Right atrium auricular region (tissue), 2 donors: Measurements from ENCODE around the gene SLC41A2. TPM values are rescaled to one million over a fixed set of nuclear protein-coding genes. Genes with fewer than 3 reads are reported as not detected.
"Not testable (repeated sequence)": the region's sequence is repeated elsewhere in the genome, so short reads cannot be mapped to it uniquely, and the experiment has no call there.

Experiments used
- DNase-seq: peaks from one replicate; pipeline ENCODE4 v3.0.0-alpha.2; 2019; ENCODE audit warnings: low spot score
- H3K27ac ChIP-seq, 2 donors: fragments of 200-600 bp; sonication (generic); 1 replicate in 1 of 2; 2 replicates in 1 of 2; pipeline ENCODE4 v1.5.1; 2016 to 2019
- H3K27me3 ChIP-seq, 2 donors: fragments of 200-600 bp; sonication (generic); one replicate each; pipeline versions ENCODE4 v1.5.1 to v1.6.0; 2017 to 2019
- H3K36me3 ChIP-seq: fragments of 200-600 bp; sonication (generic); one replicate; pipeline ENCODE4 v1.5.1; 2016
- H3K4me1 ChIP-seq, 2 donors: fragments of 200-600 bp; sonication (generic); one replicate each; pipeline versions ENCODE4 v1.5.1 to v1.6.0; 2017 to 2019
- H3K4me3 ChIP-seq, 2 donors: fragments of 200-600 bp; sonication (generic); 1 replicate in 1 of 2; 2 replicates in 1 of 2; pipeline ENCODE4 v1.5.1; 2017 to 2019; ENCODE audit warnings: mild to moderate bottlenecking in 1 of 2, moderate library complexity in 1 of 2
- H3K9me3 ChIP-seq, 2 donors: fragments of 200-600 bp; sonication (generic); one replicate each; pipeline ENCODE4 v1.5.1; 2019
- total RNA-seq, 2 donors: library from RNA; depleted of rRNA; stranded (reverse); fragments of >200 nt; gene quantifications; one replicate each; pipeline ENCODE4 v1.1.0, GENCODE V29; 2016
- TF ChIP-seq, protein P1 (sequence below), 2 donors: fragments of 200-600 bp; sonication (generic); IDR thresholded peaks; one replicate each; pipeline ENCODE4 v1.5.1; 2019; ENCODE audit warnings: antibody characterized with exemption in 2 of 2

SLC41A2 gene
- total RNA-seq, 2 donors from 2014 or later, result 12.0 to 17.5 TPM

DNA sequence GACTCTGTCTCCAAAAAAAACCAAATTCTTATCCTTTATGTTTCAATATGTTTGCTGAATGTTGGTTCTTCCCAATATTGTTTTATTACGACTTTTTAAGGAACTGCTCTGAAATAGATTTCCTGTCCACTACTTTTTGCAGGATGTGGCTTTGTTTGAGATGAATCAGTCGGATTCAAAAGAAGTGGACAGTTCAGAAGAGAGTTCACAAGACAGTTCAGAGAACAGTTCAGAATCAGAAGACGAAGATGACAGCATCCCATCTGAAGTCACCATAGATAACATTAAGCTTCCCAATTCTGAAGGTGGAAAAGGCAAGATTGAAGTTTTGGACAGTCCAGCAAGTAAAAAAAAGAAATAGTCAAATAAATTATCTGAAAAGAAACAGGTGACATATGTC lies 36.2 kb upstream of the SLC41A2 start:
- Histone ChIP-seq H3K27ac (no peak overlapping the region), H3K9me3 (no peaks in the 10 kb centered on the region), H3K27me3 (no peaks in the 10 kb centered on the region), H3K4me3 (no peak overlapping the region), H3K36me3 (peaks cover 30% of the 10 kb centered on the region), H3K4me1 (no peaks in the 10 kb centered on the region)
- DNase-seq, result no peak
- TF ChIP-seq, protein P1, sequence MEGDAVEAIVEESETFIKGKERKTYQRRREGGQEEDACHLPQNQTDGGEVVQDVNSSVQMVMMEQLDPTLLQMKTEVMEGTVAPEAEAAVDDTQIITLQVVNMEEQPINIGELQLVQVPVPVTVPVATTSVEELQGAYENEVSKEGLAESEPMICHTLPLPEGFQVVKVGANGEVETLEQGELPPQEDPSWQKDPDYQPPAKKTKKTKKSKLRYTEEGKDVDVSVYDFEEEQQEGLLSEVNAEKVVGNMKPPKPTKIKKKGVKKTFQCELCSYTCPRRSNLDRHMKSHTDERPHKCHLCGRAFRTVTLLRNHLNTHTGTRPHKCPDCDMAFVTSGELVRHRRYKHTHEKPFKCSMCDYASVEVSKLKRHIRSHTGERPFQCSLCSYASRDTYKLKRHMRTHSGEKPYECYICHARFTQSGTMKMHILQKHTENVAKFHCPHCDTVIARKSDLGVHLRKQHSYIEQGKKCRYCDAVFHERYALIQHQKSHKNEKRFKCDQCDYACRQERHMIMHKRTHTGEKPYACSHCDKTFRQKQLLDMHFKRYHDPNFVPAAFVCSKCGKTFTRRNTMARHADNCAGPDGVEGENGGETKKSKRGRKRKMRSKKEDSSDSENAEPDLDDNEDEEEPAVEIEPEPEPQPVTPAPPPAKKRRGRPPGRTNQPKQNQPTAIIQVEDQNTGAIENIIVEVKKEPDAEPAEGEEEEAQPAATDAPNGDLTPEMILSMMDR (IDR thresholded peaks at IDR 0.05), result no peak

DNA sequence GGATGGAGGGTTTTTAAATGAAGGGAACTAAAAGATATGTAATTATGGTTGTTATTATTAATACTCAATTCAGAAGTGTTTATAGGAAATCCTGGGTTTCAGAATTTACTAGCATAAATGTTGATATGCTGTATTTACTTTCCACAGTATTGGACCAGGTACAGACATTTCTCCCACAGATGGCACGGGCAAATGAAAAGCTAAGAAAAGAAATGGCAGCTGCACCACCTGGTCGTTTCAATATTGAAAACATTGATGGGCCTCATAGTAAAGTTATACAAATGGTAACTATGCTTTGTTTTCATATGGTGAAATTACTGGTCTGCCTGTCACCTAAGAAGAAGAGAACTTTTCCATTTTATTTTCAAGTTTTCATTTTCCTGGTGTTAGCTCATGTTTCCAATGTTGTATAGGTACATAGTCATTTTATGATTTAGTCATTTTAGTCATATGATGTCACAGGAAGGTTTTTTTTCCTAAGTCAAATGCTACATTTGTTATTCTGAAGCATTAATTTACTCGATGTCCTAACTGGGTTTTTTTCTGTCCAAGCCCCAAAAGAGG lies 33.6 kb upstream of the SLC41A2 start:
- Histone ChIP-seq H3K4me1 (peaks cover 0 to 12% of the 10 kb centered on the region in 2 donors), H3K36me3 (peaks cover 29% of the 10 kb centered on the region), H3K9me3 (no peaks in the 10 kb centered on the region), H3K27ac (no peak overlapping the region), H3K4me3 (no peak overlapping the region), H3K27me3 (no peaks in the 10 kb centered on the region)
- DNase-seq, result no peak
- TF ChIP-seq, protein P1 (IDR thresholded peaks at IDR 0.05), result no peak

DNA sequence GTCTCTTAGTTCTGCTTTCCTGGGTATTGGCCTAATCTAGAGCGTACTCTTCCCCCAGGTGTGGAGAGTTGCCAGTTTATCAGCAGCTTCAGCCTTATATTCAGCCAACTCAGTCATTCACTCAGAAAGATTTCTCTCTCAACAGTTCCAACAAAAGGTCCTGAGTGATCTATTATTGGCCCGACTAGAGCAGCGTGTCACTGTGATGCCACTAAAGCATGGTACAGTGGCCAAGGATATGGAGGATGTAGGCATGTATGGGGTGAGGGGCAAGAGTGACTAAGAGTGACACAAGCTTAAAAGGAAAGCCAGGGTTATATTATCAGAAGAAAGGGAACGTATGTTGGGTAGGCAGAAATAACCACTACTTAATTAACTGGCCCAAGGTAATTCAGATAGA lies 32.9 kb upstream of the SLC41A2 start:
- H3K4me3 ChIP-seq, result no peak overlapping the region
- H3K9me3 ChIP-seq, result no peaks in the 10 kb centered on the region
- H3K27me3 ChIP-seq, result no peaks in the 10 kb centered on the region
- DNase-seq, result no peak
- H3K4me1 ChIP-seq, result peaks cover 0 to 13% of the 10 kb centered on the region in 2 donors
- H3K36me3 ChIP-seq, result peaks cover 22% of the 10 kb centered on the region
- no peak overlapping the region for H3K27ac ChIP-seq
- TF ChIP-seq, protein P1 (IDR thresholded peaks at IDR 0.05), result no peak

DNA sequence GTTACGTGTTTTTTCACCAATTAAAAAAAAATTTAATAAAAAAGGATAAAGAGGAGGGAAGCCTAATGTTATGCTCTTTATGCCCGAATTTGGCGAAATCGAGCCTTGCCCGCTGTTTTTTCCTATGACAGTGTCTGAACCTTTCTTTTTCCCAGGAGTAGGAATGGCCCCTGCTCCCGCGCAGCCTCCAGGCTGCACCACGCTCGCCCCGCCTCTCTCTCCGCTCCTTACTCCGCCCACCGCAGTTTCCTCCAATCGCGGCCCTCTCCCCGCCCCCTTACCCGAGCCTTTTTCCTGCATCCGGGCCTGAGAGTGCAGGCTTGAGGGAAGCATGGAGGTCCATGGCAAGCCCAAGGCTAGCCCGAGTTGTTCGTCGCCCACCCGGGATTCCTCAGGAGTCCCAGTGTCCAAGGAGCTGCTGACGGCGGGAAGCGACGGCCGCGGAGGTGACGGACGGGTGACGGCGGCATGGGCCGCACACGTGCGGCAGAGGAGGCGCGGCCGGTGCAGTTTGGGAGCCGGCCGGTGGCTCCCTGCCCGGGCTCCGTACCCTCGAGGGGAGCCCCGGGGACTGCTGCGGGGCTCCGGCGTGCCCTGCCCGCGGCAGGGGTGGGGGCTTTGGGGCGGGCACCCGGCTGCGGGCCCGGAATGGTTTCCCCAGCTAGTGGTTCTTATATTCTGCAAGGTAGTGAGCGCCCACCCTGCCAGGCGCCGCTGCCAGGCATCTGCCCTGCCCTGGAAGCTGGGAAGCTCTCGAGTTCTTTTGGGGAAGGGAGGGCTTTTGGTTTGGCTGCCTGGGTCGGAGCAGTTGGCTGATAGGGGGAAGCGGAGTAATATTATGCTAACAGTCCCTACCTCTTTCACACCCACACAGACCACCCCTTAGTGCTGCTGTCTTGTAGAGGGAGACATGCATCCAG lies 28.2 kb upstream of the SLC41A2 start, which contains the start of gene NOPCHAP1:
TSS of gene NOPCHAP1 (plus strand) at position 295 of the 920 bp plus-strand sequence. CDS start at position 332, 37 bp downstream.
- Histone ChIP-seq H3K9me3 (no peaks in the 10 kb centered on the region), H3K36me3 (no peaks in the 10 kb centered on the region), H3K27me3 (no peaks in the 10 kb centered on the region), H3K4me1 (peaks cover 0 to 17% of the 10 kb centered on the region in 2 donors), H3K4me3 (peak within 1 kb of the TSS; percentile 85 to 96), H3K27ac (peak within 1 kb of the TSS; percentile 72 to 77)
- TF ChIP-seq, protein P1 (IDR thresholded peaks at IDR 0.05), result no peak
- peak; percentile 93 for DNase-seq

DNA sequence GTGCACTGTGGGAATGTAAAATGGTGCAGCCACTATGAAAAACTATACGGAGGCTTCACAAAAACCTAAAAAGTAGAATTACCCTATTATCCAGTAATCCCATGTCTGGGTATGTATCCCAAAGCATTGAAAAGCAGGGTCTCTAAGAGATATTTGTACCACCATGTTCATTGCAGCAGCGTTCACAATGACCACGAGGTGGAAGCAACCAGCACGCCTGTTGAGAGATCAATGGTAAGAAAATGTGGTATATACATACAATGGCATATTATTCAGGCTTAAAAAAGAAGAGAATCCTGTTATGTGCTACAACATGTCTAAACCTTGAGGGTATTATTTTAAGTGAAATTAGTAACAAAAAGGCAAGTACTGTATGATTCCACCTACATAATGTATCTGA lies 27.1 kb upstream of the SLC41A2 start:
- Histone ChIP-seq H3K27ac (no peak overlapping the region), H3K36me3 (no peaks in the 10 kb centered on the region), H3K9me3 (no peaks in the 10 kb centered on the region), H3K27me3 (no peaks in the 10 kb centered on the region), H3K4me1 (peaks cover 0 to 17% of the 10 kb centered on the region in 2 donors), H3K4me3 (no peak overlapping the region)
- TF ChIP-seq, protein P1 (IDR thresholded peaks at IDR 0.05), result no peak
- DNase-seq, result no peak

DNA sequence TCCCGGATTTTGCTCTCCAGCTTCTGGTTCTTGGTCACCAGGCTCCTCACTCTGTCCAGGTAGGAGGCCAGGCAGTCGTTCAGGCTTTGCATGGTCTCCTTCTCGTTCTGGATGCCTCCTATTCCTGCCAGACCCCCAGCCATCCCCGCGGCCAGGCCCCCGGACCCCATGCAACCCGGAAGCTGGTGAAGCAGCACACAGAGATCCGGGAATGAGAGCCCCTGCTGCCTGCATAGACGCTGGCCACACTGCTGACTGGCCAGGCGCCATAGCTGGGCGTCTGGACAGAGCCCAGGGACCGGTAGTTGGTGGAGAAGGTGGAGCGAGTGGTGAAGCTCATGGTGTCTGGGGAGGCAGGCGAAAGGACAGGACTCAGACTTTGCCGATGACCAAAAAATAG lies 19.6 kb upstream of the SLC41A2 start:
- not testable (repeated sequence) for H3K4me1 ChIP-seq, H3K27ac ChIP-seq, H3K9me3 ChIP-seq, H3K36me3 ChIP-seq, DNase-seq, H3K4me3 ChIP-seq, H3K27me3 ChIP-seq
